GM21390 (cell line): Measurements from ENCODE around the gene CRYBA1.

Experiments used
- ATAC-seq: cut with Tn5 transposase; IDR thresholded peaks from one replicate; pipeline ENCODE4 v1.9.1; 2021; ENCODE audit not compliant: unreplicated experiment

Gene CRYBA1

DNA sequence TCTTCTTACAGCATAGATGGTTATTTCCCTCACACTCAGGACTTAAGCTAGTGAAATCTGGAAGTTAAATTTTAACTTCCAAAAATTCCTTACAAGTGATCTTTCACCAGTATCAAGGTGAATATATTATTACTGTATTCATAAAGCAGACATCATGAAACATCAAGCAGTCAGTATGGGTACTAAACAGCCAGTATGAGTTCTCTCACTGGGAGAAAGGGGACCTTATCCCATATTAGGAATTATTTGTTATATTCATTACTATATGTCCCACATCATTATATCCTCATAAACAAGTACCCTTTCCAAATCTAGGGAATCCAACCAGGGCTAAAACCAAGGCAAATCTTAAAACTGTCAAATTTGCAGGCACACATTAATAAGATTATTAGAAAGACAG is 32.0 kb downstream of the CRYBA1 start:
- no peak for ATAC-seq

DNA sequence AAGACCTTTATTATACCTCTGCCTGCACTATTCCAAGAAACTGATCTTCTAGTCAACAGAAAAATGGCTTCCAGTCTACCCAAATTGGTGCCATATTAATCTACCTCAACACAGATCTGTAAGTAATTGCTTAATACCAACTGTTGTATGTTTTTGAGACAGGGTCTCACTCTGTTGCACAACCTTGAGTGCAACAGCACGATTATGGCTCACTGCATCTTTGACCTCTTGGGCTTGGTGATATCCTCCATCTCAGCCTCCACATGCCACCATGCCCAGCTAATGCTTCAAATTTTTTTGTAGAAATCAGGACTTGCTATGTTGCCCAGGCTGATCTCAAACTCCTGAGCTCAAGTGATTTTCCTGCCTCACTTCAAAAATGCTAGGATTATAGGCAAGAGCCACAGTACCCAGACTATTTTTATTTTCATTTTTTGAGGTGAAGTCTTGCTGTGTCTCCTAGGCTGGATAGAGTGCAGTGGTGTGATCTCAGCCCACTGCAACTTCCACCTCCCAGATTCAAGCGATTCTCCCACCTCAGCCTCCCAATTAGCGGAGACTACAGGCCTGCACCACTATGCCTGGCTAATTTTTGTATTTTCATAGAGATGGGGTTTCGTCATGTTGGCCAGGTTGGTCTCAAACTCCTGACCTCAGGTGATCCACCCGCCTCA is 32.9 kb downstream of the CRYBA1 start:
- no peak for ATAC-seq

DNA sequence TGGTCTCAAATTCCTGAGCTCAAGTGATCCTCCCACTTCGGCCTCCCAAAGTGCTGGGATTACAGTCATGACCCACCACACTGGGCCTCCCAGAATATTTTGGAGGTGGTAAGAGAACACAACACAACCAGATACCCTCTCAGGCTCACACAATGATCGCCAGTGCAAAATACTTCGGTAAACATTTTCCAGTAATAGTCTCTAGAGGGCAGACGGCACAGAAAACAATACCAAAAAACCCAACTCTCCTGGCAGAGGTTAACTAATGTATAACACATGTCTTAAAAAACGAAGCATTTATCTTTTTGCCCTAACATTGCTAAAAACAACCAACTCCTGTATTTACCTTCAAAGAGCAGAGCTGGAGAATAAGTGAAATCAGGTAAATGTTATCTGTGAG is 36.8 kb downstream of the CRYBA1 start:
- no peak for ATAC-seq

DNA sequence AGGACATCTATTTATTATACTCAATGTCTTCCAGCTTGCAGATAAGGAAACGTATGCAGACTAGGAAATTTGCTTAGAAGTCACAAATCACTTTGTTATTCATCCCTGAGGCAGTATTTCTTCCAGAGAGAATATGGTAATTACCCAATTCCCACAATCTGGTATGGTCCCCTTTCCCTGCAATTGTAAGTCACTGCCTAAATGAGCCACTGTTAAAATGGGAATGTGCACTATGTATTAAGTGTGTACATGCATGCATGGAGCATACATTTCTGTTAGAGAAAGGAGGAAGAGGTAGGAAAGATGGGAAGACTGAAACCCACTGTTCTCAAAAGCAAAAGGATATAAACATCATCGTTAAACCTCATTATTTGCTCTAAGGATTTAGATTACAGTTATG is 37.3 kb downstream of the CRYBA1 start:
- no peak for ATAC-seq

DNA sequence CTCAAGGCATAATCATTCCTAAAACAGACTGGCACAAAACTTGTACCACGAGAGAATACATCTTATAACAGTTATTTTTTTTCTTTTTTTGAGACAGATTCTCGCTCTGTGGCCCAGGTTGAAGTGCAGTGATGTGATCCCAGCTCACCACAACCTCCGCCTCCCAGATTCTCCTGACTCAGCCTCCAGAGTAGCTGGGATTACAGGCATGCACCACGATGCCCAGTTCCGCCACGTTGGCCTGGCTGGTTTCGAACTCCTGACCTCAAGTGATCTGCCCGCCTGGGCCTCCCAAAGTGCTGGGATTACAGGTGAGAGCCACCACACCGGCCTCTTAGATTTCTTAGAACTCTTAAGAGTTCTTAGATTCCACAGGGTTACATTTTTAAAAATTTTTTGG is 43.2 kb downstream of the CRYBA1 start:
- no peak for ATAC-seq

DNA sequence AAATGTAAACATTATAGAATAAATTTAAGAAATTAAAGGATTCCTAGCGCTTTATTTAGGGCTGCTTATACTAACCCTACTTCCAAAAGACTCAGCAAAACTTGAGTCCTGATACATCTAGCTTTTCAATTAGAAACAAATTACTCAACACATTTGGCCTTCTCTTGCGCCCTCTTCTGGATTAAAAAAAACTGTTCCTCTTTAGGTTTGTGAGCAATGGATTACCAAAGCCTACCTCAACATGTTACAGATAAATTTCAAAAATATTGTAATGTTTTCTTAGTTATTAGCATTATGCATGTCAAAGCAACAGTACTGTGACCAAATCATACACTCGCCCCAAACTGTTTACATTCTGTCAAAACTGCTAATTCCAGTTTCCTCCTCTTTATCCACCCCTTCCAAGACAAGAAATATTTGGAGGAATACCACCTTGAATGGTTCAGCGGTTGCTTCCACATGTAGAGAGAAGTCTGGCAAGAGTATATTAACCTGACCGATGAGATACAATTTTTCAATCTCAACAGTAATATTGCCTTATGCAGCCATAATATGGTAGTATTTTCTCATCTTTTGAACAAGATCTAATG is 44.6 kb downstream of the CRYBA1 start:
- ATAC-seq: no peak

DNA sequence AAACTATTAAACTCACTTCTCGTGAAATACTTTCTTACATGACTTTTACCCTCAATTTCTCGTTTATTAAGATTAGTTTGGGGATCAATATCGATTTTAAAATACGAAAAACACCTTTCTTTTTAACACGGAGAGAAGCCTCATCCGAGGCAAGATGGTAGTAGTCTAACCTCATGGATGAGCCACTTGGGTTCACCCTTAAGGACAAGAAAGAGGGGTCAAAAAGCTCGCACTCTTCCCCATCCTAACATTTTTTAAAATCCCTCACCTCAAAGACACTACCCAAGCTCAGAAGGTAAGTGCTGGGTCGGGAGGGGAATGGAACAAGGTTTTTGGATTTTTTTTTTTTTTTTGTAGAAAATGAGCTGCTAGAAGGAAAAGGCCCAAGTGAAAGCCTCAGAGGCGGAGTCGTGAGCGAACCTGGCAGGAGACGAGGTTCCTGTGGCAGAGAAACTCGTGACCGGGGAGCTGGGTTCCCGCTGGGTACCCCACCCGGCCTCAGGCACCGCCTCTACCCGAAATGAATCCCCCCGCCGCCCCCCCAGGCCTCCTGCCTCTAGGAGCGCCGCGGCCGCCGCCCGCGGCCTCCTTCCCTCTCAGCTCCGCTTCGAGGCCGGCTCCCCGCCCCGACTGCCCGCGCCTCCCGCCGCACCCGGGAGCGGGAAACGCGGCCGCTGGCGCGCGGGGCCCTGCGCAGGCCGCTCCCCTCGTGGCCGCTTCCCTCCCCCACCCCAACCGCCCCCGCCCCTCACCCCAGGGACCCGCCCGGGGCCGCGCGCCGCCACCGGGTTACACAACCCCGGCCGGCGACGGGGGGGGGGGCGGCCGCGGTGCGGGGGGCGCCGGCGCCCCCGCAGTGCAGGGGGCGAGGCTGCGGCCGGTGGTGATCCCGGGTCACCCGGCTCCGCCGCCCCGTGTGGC is 45.7 kb downstream of the CRYBA1 start:
- ATAC-seq: no peak

DNA sequence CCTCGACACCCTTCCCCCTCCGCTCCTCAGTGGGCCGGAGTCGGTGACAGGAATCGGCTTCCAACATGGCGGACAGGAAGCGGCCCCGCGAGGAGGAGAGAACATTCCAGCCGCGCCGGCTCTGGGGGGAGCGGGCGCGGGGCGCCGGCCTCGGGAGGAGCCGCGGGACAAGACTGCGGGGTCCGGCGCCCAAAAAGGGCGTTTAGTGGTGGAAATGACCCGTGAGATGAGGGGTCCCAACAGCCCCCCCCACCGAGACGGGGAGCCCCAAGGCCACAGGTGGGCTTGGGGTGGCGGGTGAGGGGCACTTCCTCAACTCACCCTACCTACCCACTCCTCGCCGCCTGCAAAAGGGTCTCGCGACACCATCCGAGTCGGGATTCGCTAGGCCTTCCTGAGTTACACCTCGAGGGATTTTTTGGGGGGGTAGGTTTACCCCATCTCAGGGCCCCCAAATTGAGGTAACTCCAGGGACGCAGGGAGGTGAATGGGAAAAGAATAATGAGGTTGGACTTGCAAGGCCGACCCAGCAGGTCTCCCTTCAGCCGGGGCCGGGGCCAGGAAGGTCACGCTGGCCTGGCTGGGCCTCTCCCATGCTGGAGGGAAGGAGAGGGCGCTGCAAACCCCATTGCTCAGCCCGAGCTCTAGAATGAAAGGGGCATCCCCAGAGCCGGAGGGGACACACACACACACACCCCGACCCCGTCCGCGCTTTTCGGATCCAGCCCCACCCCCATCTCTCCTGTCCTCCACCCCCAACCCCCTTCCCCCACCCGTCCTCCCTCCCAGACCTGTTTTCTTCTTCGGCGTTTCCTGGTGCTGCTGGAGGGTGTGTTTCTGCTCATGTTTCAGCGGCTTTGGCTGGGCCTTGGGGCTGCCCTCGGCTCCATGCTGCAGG is 46.6 kb downstream of the CRYBA1 start:
- ATAC-seq: no peak

DNA sequence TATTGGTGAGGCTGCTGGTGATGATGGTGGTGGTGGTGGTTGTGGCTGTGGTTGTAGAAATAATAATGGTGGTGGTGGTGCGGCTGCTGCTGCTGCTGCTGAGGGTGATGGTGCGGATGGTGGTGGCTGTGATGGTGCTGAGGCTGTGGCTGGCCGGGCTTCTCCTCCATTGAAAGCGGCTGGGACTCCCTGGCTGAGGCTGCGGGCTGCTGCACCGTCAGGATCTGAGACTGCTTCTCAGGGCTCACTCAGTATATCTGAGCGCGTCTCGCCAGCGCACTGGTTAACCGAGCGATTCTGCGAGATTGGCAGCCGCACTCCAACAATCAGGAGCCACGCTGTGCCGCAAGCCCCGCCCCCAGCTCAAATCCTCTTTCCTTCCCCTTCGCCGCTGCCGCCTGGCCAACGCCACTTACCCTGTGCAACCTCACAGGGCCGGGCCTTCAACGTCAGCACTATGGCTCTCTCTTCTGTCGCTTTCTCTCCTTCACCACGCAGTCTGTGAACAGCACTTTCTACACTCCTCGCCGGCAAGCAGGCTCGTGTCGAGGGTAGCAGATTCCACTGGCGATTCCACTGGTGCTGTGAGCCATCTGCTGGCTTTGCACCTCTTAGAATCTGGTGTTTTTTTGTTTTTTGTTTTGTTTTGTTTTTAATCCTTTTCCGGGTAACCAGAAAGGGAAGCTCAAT is 47.4 kb downstream of the CRYBA1 start, which contains the start of gene NUFIP2:
TSS of gene NUFIP2 (minus strand) at position 259 of the 690 bp plus-strand sequence. CDS start at position 170, 89 bp downstream.
- peak; percentile 81 for ATAC-seq

DNA sequence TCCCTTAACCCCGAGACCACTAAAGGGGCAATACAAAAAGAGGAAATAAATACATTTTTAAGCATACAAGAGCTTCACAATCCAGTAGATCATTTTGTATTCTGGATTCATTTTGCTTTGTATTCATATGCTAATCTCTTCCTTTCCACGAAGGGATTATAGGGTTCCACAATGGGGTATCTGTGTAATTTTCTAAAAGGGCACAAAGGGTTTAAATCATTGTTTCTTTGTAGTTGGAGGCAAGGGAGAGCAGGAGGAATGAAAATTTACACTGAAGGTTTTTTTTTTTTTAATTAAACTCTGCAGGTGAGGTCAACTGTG is 47.9 kb downstream of the CRYBA1 start:
- ATAC-seq: no peak

DNA sequence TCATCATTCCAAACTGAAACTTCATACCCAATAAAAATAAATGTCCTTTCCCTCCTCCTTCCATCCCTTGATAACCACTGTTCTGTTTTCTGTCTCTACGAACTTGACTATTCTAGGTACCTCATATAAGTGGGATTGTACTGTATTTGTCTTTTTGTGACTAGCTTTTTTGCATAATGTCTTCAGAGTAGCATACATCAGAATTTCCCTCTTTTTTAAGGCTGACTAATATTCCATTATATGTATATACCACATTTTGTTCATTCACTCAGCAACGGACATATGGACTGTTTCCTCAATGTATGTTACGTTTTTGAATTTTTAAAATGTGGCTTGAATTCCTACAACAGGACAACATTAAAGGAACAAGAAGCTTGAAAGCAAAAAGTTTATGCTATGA is 48.8 kb downstream of the CRYBA1 start:
- ATAC-seq: no peak

DNA sequence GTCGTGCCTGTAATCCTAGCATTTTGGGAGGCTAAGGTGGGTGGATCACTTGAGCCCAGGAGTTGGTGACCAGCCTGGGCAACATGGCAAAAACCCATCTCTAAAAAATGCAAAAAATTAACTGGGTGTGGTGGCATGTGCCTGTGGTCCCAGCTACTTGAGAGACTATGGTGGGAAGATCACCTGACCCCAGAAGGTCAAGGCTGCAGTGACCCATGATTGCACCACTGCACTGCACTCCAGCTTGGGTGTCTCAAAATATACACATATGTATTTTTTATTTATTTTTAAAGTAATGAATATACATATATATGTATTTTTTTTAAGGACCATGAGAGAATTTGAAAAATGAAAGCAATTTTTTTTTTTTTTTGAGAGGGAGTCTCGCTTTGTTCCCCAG is 52.4 kb downstream of the CRYBA1 start:
- ATAC-seq: no peak

DNA sequence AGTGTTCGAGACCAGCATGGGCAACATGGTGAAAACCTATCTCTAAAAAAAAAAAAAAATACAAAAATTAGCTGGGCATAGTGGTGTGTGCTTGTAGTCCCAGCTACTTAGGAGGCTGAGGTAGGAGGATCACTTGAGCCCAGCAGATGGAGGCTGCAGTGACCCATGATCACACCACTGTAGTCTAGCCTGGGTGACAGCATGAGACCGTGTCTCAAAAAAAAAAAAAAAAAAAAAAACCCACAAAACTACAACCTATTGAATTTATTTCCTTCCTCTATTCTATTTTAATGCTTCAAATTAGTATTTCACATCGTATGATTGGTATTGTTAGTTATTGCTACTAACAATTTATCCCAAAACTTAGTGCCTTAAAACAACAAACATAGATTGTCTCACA is 56.7 kb downstream of the CRYBA1 start:
- no peak for ATAC-seq
